CD1c-positive myeloid dendritic cell (primary cell): ENCODE data around the gene ELFN2.

Experiments used
- DNase-seq: peaks from one replicate; pipeline ENCODE4 v3.0.0-alpha.2; 2016; ENCODE audit errors: extremely low spot score

ELFN2 gene

DNA sequence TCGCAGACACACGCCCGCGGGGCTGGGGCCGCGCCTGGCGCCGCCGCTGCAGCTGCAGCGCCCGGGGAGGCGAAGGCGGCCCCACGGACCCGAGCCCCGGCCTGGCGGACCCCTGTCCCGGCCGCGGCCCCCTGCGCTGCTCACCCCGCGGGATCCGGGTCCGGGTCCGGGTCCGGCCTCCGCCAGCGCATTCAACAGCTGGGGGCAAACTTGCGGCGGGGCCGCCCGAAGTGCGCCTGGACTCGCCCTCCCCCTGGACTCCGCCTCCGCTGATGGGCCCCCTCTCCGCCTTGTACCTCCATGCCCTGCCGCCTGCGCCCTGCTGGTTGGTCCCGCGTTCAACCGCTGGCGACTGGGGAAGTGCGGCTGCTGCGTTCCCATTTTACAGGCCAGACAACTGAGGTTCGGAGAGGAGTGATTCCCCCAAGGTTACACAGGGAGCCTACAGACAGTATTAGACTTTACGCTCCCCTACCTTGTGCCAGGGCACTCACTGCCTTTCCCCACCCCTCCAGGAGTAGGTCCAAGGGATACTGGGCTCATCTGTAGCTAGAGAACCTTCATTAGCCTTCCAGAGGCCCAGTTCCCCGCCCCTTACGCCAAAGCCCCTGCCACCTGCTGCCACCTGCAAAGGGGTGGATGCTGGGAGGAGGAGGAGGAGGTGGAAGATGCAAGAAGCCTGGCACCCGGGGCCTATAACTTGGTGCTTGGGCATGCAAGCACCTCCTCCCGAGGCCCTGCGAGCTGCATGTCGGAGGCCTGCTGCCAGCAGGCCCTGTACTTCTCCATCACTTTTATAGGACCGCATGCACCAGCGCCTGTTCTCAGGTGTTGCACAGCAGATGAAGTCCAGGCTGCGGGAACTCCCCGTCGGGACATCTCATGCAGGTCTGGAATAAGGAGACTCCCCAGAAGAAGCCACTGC is 694 bp upstream of the ELFN2 start:
- DNase-seq: no peak

DNA sequence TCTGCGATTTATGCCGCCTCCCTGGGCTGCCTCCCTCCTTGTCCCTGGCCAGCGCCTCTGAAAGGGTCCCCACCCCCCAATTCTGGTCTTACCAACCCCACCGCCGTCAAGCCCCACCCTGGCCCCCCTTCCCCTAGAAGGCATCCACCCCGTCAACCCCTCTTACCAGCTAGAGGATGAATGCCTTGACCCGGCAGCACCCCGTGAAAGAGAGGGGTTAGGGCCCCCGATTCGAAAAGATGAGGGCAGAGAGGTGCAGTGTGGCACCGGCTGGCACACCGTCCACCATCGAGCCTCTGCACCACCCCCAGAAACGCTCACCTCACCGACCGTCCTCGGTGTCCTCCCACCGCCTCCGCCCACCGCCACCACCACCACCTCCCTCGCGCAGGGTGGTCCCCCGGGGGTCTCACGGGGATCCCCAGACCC is 559 bp downstream of the ELFN2 start:
- no peak for DNase-seq

DNA sequence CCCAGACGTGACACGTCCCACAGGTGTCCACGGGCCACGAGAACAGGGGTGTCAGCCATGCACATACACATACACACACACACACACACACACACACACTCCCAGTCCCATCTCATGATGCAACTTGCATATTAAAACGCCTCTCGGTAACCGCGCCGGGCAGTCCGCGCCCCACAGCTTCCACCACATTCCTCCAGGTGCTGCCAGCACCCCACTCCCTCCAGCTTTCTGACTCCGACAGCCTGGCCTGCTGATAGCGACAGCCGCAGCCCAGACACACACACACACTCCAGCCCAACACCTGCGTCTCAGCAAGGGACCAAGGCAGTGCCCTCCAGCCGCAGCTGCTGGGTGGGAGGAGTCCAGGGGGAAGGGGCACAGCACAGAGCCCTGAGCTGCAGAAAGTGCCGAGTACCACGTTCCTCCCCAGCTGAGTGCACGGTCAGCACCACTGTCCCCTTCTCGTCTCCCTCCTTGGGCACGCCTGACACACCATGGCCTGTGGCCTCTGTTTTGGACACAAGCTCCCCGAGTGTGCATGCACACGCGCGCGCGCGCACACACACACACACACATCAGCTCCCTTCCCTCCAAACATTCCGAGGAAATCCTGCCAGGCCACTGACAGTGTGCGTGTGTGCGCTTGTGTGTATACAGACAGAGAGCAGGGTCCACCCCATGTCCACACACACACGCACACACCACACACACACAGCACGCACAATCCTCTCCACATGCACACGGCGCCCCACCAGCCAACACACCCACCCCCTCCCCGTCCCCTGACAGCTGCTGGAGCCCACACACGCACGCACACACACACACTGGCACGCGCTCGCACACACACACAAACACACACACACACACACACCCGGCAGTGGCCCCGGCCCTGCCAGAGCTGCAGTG is 1.2 kb downstream of the ELFN2 start:
- no peak for DNase-seq

GRCh38 chr22:37425369-37425768 is 1.9 kb downstream of the ELFN2 start:
- no peak for DNase-seq

DNA sequence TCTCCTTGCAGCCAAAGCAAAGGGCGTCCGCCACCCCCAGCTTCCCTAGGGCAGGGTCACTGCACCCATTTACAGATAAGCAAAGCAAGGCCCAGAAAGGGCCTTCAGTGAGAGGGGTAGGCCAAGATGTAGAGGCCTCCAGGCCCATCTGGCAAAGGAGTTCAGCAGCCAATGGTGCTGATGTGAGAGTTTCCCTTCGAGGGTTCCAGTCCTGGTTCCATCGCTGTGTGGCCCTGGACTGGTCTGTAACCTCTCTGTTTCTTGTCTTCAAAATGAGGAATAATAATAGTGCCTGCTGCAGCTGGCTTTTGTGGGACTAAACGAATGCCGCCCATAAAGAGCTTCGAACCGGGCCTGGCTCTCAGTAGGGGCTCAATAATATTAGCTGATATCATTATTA is 4.0 kb downstream of the ELFN2 start:
- no peak for DNase-seq

- no peak for DNase-seq
Observed at GRCh38 chr22:37421468-37421877, 5.8 kb downstream of the ELFN2 start.

- DNase-seq: peak; percentile 73
Observed at GRCh38 chr22:37420686-37421467, 6.4 kb downstream of the ELFN2 start.

DNA sequence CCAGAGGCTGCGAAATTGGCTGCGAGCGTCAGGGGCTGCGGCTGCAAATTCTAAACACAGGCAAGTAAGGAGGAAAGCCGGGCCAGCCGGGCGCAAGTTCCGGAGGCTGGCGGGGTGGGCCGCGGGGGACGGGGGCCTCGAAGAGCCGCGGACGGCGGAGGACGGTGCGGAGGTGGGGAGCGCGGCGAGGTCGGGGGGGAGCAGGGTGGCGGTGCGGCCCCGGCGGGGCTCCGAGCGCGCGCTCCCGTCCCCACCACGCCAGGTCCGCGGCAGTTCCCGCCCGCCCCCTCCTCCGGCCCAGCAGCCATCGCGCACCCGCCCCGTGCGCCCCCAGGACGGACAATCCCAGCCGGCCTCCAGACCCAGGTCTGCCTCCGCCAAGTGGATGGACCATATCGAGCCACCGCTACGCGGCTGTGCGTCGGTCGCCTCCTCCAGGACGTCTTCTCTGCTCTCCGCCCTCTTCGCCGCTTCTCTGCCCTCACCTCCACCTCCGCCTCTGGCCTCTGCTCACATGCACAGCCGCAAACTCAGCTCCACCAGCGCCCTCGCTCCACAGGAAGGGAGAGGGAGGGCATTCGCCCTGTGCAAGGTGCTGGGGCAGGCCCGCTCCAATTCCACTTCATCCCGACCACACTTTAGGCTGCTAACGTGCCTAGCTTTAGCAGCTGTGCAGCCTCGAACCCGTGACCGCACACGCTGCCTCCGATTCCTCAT is 7.2 kb downstream of the ELFN2 start:
- DNase-seq: no peak

- peak; percentile 48 for DNase-seq
Observed at GRCh38 chr22:37419370-37419968, 7.8 kb downstream of the ELFN2 start.

DNA sequence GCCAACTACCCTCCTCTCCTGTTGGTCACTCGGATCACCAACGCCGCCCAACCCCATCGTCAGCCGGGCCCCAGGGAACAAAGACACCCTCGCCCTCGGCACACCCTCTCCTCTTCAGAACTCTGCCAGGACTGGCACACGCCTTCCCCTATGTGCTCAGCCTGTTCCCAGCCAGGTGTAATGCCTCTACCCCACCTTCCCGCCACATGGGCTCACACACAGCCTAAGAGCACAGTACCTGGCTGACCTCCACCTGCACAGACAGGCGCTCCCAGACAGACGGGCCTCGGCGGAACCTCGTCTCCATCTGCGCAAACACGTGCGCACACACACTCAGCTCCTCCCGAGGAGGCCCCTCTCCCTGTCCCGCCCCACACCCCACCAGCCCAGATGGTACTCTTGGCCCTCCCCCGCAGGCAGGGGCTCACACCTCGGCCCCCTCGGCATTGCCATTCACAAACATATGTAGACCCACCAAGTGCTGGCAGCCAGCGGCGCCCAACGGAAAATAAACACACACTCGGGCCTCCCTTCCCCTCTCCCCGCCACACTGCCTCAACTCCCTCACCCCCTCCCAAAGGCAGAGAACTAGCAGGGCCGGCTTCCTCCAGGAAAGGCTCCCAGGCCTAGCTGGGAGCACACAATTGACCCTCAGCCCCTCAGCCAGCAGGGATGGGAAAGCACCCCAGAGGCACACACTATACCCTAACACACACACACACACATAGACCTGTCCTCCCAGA is 8.5 kb downstream of the ELFN2 start:
- no peak for DNase-seq

DNA sequence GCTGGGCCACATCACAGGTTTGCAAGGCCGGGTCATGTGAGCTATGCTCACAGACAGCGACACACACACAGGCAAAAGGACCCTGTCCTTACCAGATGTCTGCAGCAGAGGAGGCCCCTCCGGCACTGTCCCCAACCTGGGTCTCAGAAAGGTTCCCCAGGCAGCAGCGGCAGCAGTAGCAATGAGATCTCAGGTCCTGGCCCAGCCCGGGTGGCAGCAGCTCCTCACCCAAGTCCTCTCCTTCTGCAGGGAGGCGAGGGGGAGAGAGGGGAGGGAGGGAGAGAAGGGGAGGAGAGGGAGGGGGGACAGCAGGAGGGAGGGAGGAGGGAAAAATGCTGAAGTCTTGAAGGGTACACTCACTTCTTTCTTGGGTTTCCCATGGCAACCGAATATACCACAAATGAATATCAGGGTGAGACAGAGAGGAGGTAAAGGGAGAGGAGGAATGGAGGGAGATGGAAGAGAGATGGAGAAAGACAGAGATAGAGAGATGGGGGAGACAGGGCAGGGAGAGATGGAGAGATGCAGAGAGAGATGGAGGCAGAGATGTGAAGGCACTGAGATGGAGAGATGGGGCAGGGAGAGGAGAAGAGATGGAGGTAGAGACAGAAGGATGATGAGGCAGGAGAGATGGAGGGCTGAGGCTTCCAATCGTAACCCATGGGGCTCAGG is 9.5 kb downstream of the ELFN2 start:
- no peak for DNase-seq

DNA sequence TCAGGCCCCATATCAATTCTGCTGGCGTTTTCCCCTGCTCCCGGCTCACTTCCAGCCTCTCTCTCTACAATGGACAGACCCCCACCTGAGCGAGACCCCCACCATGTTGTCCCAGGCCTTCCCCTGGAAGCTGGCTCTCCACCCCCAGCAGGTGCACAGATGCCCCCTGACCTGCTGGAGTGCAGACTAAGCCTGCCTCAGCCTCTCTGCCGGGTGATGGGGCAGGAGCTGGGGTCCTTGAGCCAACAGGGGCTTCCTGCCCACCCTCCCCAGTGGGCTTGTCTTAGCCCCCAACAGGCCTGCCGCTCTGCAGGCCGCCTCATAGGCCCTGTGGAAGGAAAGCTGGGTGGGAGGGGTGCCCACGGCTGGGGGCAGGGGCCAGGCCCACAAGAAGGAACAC is 10.0 kb downstream of the ELFN2 start:
- no peak for DNase-seq

DNA sequence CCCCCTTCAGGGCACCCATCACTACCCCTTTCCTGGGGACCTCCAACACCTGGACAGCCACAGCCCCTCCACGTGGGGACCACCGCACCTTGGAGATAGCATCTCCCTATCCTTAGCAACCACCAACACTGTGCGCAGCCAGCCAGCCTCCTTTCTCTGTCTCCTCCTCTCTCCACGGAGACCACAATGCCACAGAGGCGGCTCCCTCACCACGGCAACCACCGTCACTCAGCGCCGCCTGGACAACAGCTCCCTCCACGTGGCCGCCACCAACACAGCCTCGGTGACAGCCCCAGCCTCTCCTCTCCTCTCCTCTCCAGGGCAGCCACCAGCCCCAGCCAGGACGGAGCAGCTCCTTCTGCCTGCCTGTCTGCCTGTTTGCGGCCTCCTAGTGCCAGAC is 10.5 kb downstream of the ELFN2 start:
- peak; percentile 46 for DNase-seq

DNA sequence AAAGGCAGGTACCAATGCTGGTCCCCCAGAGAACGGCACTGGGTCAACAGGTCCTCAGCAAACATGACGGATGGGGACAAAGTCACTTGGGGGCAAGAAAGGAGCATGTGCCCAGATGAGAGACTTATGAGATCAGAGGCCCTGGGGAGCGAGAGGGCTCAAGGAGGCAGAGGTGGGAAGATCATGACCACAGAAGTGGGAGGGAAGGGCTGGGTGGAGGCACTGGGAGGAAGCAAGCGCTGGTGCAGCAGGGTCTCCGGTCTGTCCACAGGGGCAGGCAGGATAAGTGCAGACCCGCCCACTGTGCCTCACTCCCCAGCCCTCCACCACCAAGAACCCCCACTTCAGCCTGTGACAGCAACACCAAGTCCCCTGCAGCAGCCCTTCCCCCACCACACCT is 10.9 kb downstream of the ELFN2 start:
- peak; percentile 56 for DNase-seq

DNA sequence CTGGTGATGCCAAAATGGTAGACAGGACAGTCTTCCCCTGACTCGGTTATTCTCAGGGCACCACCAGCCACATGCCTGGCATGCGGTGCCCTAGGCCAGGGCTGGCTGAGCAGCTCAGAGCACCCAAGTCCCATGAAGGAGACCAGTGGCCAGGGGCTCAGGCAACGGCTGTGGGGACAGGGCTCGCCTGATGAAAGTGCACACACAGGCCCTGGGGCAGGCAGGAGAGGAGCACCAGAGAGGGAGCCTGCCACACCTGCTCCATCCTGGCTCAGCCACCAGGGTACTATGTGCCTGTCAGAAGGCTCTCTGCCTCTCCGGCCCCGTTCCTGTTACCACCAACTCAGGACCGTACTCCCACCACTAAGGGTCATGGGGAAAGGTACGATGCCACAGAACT is 12.1 kb downstream of the ELFN2 start:
- no peak for DNase-seq

GRCh38 chr22:37414288-37414687 is 13.0 kb downstream of the ELFN2 start:
- DNase-seq: no peak

- DNase-seq: no peak
Observed at GRCh38 chr22:37413546-37413945, 13.7 kb downstream of the ELFN2 start.

DNA sequence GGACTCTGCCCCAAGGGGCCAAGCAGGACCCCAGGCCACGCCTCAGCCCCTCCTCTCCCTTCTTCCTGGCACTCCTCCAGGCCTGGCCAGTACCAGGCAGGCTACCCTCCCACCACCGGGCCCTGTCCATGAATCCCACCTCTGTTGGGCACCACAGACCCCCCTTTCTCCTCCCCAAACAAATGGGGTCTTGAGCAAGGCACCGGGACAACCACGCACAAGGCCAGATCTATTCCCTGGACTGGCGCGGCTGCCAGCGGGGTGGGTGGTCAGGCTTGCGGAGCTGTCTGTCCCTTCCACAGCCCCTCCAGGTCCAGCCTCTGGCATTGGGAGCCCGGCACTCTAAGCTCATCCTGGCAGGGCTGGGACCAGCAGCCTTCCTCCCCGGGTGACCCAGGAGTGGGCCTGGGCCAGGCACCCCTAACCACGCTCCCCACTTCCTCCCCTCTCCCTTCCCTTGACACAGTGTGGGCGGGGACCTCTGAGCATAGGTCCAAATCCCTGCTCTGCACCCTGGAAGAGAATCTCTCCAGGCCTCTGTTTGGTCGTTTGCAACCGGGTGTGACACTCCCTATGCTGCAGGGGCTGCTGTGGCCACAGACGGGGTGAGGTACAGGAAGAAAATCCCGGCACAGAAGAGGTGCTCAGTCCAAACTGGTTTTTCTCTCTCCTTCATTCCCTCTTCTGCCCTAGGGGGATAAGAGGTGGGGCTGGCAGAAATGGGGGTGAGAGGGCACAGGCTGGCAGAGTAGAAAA is 14.6 kb downstream of the ELFN2 start:
- peak; percentile 26 for DNase-seq

DNA sequence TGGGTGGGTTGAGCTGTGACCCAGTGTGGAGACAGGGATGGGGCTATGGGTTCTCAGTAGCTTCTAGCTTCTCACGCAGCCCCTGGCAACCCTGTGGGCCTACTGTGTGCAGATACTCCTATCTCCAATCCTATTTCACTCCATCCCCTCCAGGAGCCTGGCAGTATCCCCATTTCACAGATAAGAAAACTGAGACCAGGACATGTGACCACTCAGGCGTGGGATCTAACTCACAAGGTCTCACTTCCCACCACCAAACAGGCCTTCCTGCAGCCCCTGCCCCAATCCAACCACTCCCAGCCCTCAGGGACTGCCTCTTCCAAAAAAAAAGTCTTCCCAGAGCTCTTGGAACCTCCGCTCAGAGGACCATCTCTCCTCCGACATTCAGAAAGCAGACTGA is 15.6 kb downstream of the ELFN2 start:
- no peak for DNase-seq
